C4-2B (cell line): Measurements from ENCODE around the gene ZKSCAN5.

Source experiments
- CTCF ChIP-seq: fragments of 450-650 bp; conservative IDR thresholded peaks from 2 replicates; pipeline ENCODE4 v1.5.1; 2017; ENCODE audit warnings: mild to moderate bottlenecking
- ZFX ChIP-seq: fragments of 450-650 bp; IDR thresholded peaks from 2 replicates; pipeline ENCODE4 v1.6.1; 2017

- TF ChIP-seq CTCF (no peak), ZFX (no peak)
Measured at GRCh38 chr7:99497766-99498545, 6.5 kb upstream of the ZKSCAN5 start.
